CD14-positive monocyte (primary cell): ENCODE results near the gene BACH2. TPM values are rescaled to one million over a fixed set of nuclear protein-coding genes. Genes with fewer than 3 reads are reported as not detected.

ENCODE experiments used
- DNase-seq, 3 donors: peaks; one replicate each; pipeline ENCODE4 v3.0.0-alpha.2; 2011 to 2022
- H2AFZ ChIP-seq: 2 replicates; pipeline ENCODE4 v1.6.0; 2012; ENCODE audit warnings: mild to moderate bottlenecking, low read depth, low read length, inconsistent platforms; ENCODE audit not compliant: insufficient read depth, poor library complexity, severe bottlenecking
- H3K27ac ChIP-seq, 2 donors: 1 replicate in 1 of 2; 2 replicates in 1 of 2; pipeline ENCODE4 v1.5.1; 2012 to 2013; ENCODE audit warnings: low read length in 2 of 2, control low read depth in 1 of 2, inconsistent platforms in 1 of 2, low read depth in 1 of 2, mild to moderate bottlenecking in 1 of 2
- H3K27me3 ChIP-seq, 2 donors: one replicate each; pipeline versions ENCODE4 v1.6.0 to v1.6.1; 2011 to 2013; ENCODE audit warnings: low read length in 2 of 2; ENCODE audit not compliant: control insufficient read depth in 2 of 2, insufficient read depth in 2 of 2
- H3K36me3 ChIP-seq, 2 donors: replicated peaks in 1 of 2; 1 replicate in 1 of 2; 2 replicates in 1 of 2; pipeline versions ENCODE4 v1.5.1 to v1.6.1; 2012 to 2013; ENCODE audit warnings: low read length in 2 of 2, control low read depth in 1 of 2, inconsistent platforms in 1 of 2, mild to moderate bottlenecking in 1 of 2; ENCODE audit not compliant: insufficient read depth in 2 of 2, control insufficient read depth in 1 of 2
- H3K4me1 ChIP-seq, 2 donors: 1 replicate in 1 of 2; 2 replicates in 1 of 2; pipeline versions ENCODE4 v1.5.1 to v1.6.1; 2012 to 2013; ENCODE audit warnings: low read length in 2 of 2, control low read depth in 1 of 2, inconsistent platforms in 1 of 2, mild to moderate bottlenecking in 1 of 2, moderate library complexity in 1 of 2; ENCODE audit not compliant: insufficient read depth in 2 of 2, control insufficient read depth in 1 of 2
- H3K4me2 ChIP-seq: replicated peaks from 2 replicates; pipeline ENCODE3; 2012; ENCODE audit warnings: low read length, moderate library complexity, mild to moderate bottlenecking; ENCODE audit not compliant: poor library complexity, severe bottlenecking; ENCODE audit errors: extremely low read depth
- H3K4me3 ChIP-seq, 3 experiments: fragments of 200-600 bp in 1 of 3; sonication (generic) in 1 of 3; replicated peaks in 1 of 3; 1 replicate in 2 of 3; 2 replicates in 1 of 3; pipeline ENCODE4 v1.5.1; 2011 to 2013; ENCODE audit warnings: low read length in 3 of 3, mild to moderate bottlenecking in 3 of 3, control low read depth in 2 of 3, low read depth in 2 of 3, inconsistent platforms in 1 of 3, moderate library complexity in 1 of 3
- H3K79me2 ChIP-seq: 2 replicates; pipeline ENCODE4 v1.6.0; 2012; ENCODE audit warnings: mild to moderate bottlenecking, control low read depth, inconsistent platforms, low read length, moderate library complexity; ENCODE audit not compliant: insufficient read depth
- H3K9ac ChIP-seq: 2 replicates; pipeline ENCODE4 v1.6.0; 2017; ENCODE audit warnings: low read length, mild to moderate bottlenecking; ENCODE audit not compliant: insufficient read depth, poor library complexity, severe bottlenecking
- H3K9me3 ChIP-seq, 2 donors: replicated peaks in 1 of 2; 1 replicate in 1 of 2; 2 replicates in 1 of 2; pipeline versions ENCODE4 v1.5.1 to v1.6.1; 2012 to 2013; ENCODE audit warnings: low read length in 2 of 2, control low read depth in 1 of 2; ENCODE audit not compliant: control insufficient read depth in 1 of 2, insufficient read depth in 1 of 2
- H4K20me1 ChIP-seq: 2 replicates; pipeline ENCODE4 v1.6.0; 2012; ENCODE audit warnings: mild to moderate bottlenecking, low read length, control low read depth, moderate library complexity; ENCODE audit not compliant: insufficient read depth
- H3K27ac Mint-ChIP-seq, 7 donors: one replicate each; pipeline ENCODE4 v1.8.0; 2020; ENCODE audit warnings: mild to moderate bottlenecking in 7 of 7, mixed read lengths in 7 of 7, moderate library complexity in 6 of 7, inconsistent platforms in 2 of 7
- H3K27me3 Mint-ChIP-seq, 3 donors: one replicate each; pipeline ENCODE4 v1.8.0; 2021 to 2022; ENCODE audit warnings: low read depth in 3 of 3, mild to moderate bottlenecking in 3 of 3, mixed read lengths in 3 of 3, moderate library complexity in 3 of 3, inconsistent platforms in 1 of 3
- H3K36me3 Mint-ChIP-seq, 2 donors: one replicate each; pipeline ENCODE4 v1.8.0; 2020; ENCODE audit warnings: mixed read lengths in 2 of 2, inconsistent platforms in 1 of 2, mild to moderate bottlenecking in 1 of 2
- H3K4me1 Mint-ChIP-seq: one replicate; pipeline ENCODE4 v1.8.0; 2020; ENCODE audit warnings: mild to moderate bottlenecking, mixed read lengths
- H3K4me3 Mint-ChIP-seq, 2 donors: one replicate each; pipeline ENCODE4 v1.8.0; 2020; ENCODE audit warnings: mild to moderate bottlenecking in 2 of 2, mixed read lengths in 2 of 2, moderate library complexity in 1 of 2
- H3K9me3 Mint-ChIP-seq, 7 donors: one replicate each; pipeline ENCODE4 v1.8.0; 2020 to 2022; ENCODE audit warnings: mixed read lengths in 7 of 7, mild to moderate bottlenecking in 6 of 7, moderate library complexity in 6 of 7, inconsistent platforms in 2 of 7
- WGBS: methylation state at CpG from one replicate; pipeline ENCODE4 v1.1.5; 2013; ENCODE audit warnings: missing lambda C conversion rate; ENCODE audit not compliant: insufficient coverage; 5-methylcytosine and 5-hydroxymethylcytosine counted together
- intact Hi-C, 2 donors: fragments of 100-400 bp; cut with micrococcal nuclease; formaldehyde crosslinking; loops; one replicate each; pipeline versions ENCODE4 v1.15.0 to v1.15.1; 2023
- polyA plus RNA-seq, 3 donors: library from polyadenylated mRNA; depleted of rRNA in 1 of 3; unstranded in 2 of 3; stranded (reverse) in 1 of 3; fragments of 300-500 nt in 2 of 3; fragments of >200 nt in 1 of 3; fragmentation: Illumina TruSeq in 2 of 3; gene quantifications; 1 replicate in 2 of 3; 2 replicates in 1 of 3; pipeline ENCODE4 v1.2.3, GENCODE V29; 2012 to 2021
- TF ChIP-seq, protein P1 (sequence below): fragments of 200-600 bp; IDR thresholded peaks from one replicate; pipeline ENCODE4 v1.8.0; 2022; ENCODE audit warnings: antibody characterized with exemption, mild to moderate bottlenecking

The BACH2 gene
- polyA plus RNA-seq, 3 donors: 0.04 to 0.09 (median 0.05) TPM

DNA sequence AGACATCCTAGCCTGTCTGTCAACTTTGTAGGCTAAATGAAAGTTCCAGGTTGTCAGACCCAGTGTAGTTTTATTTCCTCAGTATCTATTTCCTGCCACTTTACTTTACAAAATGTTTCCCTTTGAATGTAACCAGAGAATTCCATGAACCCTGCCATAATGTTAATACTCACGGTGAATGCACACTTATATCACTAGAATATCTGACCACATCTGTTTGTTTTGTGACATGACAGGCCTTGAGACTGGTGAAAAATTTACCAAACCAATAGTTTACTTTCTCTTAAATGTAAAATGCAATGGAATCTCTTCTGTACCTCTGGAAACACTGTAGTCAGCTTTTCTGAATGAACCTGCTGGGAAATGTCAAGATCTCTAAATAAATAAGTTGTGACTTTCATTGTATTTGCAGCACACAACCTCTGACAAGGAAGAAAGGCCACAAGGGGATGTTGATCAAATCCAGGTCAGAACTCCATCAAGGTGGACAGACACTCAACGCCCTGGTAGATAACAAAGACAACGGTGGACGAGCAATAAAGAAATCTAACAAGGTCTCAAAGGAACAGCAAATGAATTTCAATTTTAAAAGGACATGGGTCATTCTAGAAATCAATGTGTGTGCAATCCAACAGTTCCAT is 59.2 kb downstream of the BACH2 start:
- no peaks in the 10 kb centered on the region for H3K9me3 Mint-ChIP-seq
- H3K9me3 ChIP-seq: no peaks in the 10 kb centered on the region
- peaks cover 5 to 6% of the 10 kb centered on the region in 2 donors for H3K4me1 ChIP-seq
- H3K27ac ChIP-seq: no peak overlapping the region
- TF ChIP-seq, protein P1, sequence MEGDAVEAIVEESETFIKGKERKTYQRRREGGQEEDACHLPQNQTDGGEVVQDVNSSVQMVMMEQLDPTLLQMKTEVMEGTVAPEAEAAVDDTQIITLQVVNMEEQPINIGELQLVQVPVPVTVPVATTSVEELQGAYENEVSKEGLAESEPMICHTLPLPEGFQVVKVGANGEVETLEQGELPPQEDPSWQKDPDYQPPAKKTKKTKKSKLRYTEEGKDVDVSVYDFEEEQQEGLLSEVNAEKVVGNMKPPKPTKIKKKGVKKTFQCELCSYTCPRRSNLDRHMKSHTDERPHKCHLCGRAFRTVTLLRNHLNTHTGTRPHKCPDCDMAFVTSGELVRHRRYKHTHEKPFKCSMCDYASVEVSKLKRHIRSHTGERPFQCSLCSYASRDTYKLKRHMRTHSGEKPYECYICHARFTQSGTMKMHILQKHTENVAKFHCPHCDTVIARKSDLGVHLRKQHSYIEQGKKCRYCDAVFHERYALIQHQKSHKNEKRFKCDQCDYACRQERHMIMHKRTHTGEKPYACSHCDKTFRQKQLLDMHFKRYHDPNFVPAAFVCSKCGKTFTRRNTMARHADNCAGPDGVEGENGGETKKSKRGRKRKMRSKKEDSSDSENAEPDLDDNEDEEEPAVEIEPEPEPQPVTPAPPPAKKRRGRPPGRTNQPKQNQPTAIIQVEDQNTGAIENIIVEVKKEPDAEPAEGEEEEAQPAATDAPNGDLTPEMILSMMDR: no peak
- no peak for DNase-seq
- H3K79me2 ChIP-seq: no peaks in the 10 kb centered on the region
- WGBS: 100% methylated on average over 2 of the region's 4 CpGs
- H3K9ac ChIP-seq: no peak overlapping the region
- H3K4me1 Mint-ChIP-seq: peaks cover 12% of the 10 kb centered on the region
- no peak overlapping the region for H3K27ac Mint-ChIP-seq
- H3K4me3 Mint-ChIP-seq: no peak overlapping the region
- H2AFZ ChIP-seq: no peak overlapping the region
- H4K20me1 ChIP-seq: no peaks in the 10 kb centered on the region
- H3K36me3 Mint-ChIP-seq: no peaks in the 10 kb centered on the region
- intact Hi-C loops: no loop called here
- H3K4me2 ChIP-seq: no peak overlapping the region
- H3K27me3 ChIP-seq: no peaks in the 10 kb centered on the region
- H3K27me3 Mint-ChIP-seq: no peaks in the 10 kb centered on the region
- no peaks in the 10 kb centered on the region for H3K36me3 ChIP-seq
- no peak overlapping the region for H3K4me3 ChIP-seq

DNA sequence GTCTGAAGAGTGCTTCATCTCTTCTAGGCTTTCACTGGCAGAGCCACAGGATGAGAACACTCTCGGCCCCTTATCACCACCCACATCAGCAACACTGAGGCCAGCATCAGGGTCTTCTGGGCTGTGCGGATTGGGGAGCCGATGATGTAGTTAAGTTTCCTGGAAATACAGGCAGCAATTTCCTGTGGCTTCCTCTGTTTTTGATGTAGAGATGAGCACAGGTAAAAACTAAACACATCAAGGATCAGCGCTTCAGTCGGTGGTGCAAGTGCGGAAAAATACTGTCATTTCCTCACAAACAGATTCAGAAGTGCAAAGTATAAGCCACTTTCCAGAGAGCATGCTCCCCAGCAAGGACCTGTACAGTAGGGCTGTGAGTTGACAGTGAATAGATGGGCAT is 62.6 kb downstream of the BACH2 start:
- no peaks in the 10 kb centered on the region for H3K9me3 Mint-ChIP-seq
- WGBS: 100% methylated on average over 1 of the region's 6 CpGs
- H3K4me3 Mint-ChIP-seq: no peak overlapping the region
- Histone ChIP-seq H3K4me3 (no peak overlapping the region), H3K4me1 (no peaks in the 10 kb centered on the region), H3K27me3 (no peaks in the 10 kb centered on the region), H3K9ac (no peak overlapping the region), H3K27ac (no peak overlapping the region), H4K20me1 (no peaks in the 10 kb centered on the region), H3K4me2 (no peak overlapping the region), H3K9me3 (no peaks in the 10 kb centered on the region), H2AFZ (no peak overlapping the region), H3K79me2 (no peaks in the 10 kb centered on the region), H3K36me3 (no peaks in the 10 kb centered on the region)
- H3K36me3 Mint-ChIP-seq: no peaks in the 10 kb centered on the region
- H3K27ac Mint-ChIP-seq: no peak overlapping the region
- H3K27me3 Mint-ChIP-seq: no peaks in the 10 kb centered on the region
- DNase-seq: no peak
- intact Hi-C loops: no loop called here
- TF ChIP-seq, protein P1: no peak
- peaks cover 4% of the 10 kb centered on the region for H3K4me1 Mint-ChIP-seq
